Fibroblast of lung (primary cell): ENCODE data around the gene ELOVL2. TPM values are rescaled to one million over a fixed set of nuclear protein-coding genes. Genes with fewer than 3 reads are reported as not detected.

ENCODE experiments used
- DNase-seq, 2 donors: peaks; one replicate each; pipeline versions ENCODE4 v3.0.0 to v3.0.0-alpha.2; 2010; ENCODE audit warnings: low read depth in 2 of 2
- H2AFZ ChIP-seq: 2 replicates; pipeline ENCODE4 v1.5.1; 2012; ENCODE audit warnings: low read length, control low read depth, inconsistent platforms
- H3K27ac ChIP-seq: 2 replicates; pipeline ENCODE4 v1.5.1; 2011; ENCODE audit warnings: low read length, control low read depth; ENCODE audit not compliant: insufficient read depth
- H3K27me3 ChIP-seq: 2 replicates; pipeline ENCODE4 v1.5.1; 2011; ENCODE audit warnings: mild to moderate bottlenecking, low read length; ENCODE audit not compliant: control insufficient read depth, insufficient read depth
- H3K36me3 ChIP-seq: 2 replicates; pipeline ENCODE4 v1.5.1; 2011; ENCODE audit warnings: low read length; ENCODE audit not compliant: control insufficient read depth, insufficient read depth
- H3K4me1 ChIP-seq: 2 replicates; pipeline ENCODE4 v1.5.1; 2011; ENCODE audit warnings: low read length; ENCODE audit not compliant: control insufficient read depth, insufficient read depth; ENCODE audit errors: extremely low read depth
- H3K4me2 ChIP-seq: 2 replicates; pipeline ENCODE4 v1.5.1; 2011; ENCODE audit warnings: low read length, control low read depth; ENCODE audit not compliant: insufficient read depth; ENCODE audit errors: extremely low read depth
- H3K4me3 ChIP-seq, 4 experiments: fragments of 200-600 bp in 1 of 4; sonication (generic) in 1 of 4; replicated peaks in 1 of 4; 2 replicates each; pipeline ENCODE4 v1.5.1; 2011 to 2016; ENCODE audit warnings: low read length in 4 of 4, low read depth in 3 of 4, mild to moderate bottlenecking in 3 of 4, control low read depth in 2 of 4, inconsistent platforms in 1 of 4, mixed read lengths in 1 of 4; ENCODE audit not compliant: insufficient read depth in 1 of 4; ENCODE audit errors: control extremely low read depth in 1 of 4
- H3K79me2 ChIP-seq: 2 replicates; pipeline ENCODE4 v1.5.1; 2012; ENCODE audit warnings: mild to moderate bottlenecking, low read length, inconsistent platforms; ENCODE audit not compliant: control insufficient read depth, insufficient read depth
- H3K9ac ChIP-seq: 2 replicates; pipeline ENCODE4 v1.5.1; 2011; ENCODE audit warnings: mild to moderate bottlenecking, low read length, control low read depth; ENCODE audit not compliant: insufficient read depth
- H3K9me3 ChIP-seq: 2 replicates; pipeline ENCODE4 v1.5.1; 2012; ENCODE audit warnings: low read depth, low read length; ENCODE audit not compliant: control insufficient read depth, insufficient read depth
- H4K20me1 ChIP-seq: 2 replicates; pipeline ENCODE4 v1.5.1; 2011; ENCODE audit warnings: low read length; ENCODE audit not compliant: control insufficient read depth, insufficient read depth; ENCODE audit errors: extremely low read depth
- EZH2 ChIP-seq: IDR thresholded peaks from 2 replicates; pipeline ENCODE4 v1.5.1; 2012; ENCODE audit warnings: low read length, control low read depth, mild to moderate bottlenecking; ENCODE audit errors: missing control alignments
- polyA plus RNA-seq, 2 donors: library from polyadenylated mRNA; depleted of rRNA in 1 of 2; stranded (reverse) in 1 of 2; unstranded in 1 of 2; fragments of >200 nt; gene quantifications; 2 replicates each; pipeline ENCODE4 v1.2.1, GENCODE V29; 2011 to 2012; ENCODE audit warnings: missing spikeins in 1 of 2
- total RNA-seq: library from RNA; depleted of rRNA; stranded (reverse); fragments of >200 nt; gene quantifications from 2 replicates; pipeline ENCODE4 v1.2.1, GENCODE V29; 2014
- TF ChIP-seq, protein P1 (sequence below), 2 donors: IDR thresholded peaks in 1 of 2; conservative IDR thresholded peaks in 1 of 2; 1 replicate in 1 of 2; 2 replicates in 1 of 2; pipeline ENCODE4 v1.5.1; 2011 to 2012; ENCODE audit warnings: low read length in 2 of 2, control low read depth in 1 of 2, inconsistent platforms in 1 of 2, low read depth in 1 of 2, mild to moderate bottlenecking in 1 of 2

ELOVL2 gene
- total and polyA plus RNA-seq, 2 donors (not counting 1 experiment from before 2014, with no cell fraction given) = under 0.01 to 13.9 TPM

- Histone ChIP-seq H4K20me1 (no peaks in the 10 kb centered on the region), H2AFZ (no peak overlapping the region), H3K79me2 (no peaks in the 10 kb centered on the region), H3K4me1 (no peaks in the 10 kb centered on the region), H3K36me3 (no peaks in the 10 kb centered on the region), H3K9me3 (no peaks in the 10 kb centered on the region), H3K9ac (no peak overlapping the region), H3K4me3 (no peak overlapping the region), H3K27ac (no peak overlapping the region), H3K4me2 (no peak overlapping the region), H3K27me3 (no peaks in the 10 kb centered on the region)
- no peak for DNase-seq
- TF ChIP-seq, protein P1, sequence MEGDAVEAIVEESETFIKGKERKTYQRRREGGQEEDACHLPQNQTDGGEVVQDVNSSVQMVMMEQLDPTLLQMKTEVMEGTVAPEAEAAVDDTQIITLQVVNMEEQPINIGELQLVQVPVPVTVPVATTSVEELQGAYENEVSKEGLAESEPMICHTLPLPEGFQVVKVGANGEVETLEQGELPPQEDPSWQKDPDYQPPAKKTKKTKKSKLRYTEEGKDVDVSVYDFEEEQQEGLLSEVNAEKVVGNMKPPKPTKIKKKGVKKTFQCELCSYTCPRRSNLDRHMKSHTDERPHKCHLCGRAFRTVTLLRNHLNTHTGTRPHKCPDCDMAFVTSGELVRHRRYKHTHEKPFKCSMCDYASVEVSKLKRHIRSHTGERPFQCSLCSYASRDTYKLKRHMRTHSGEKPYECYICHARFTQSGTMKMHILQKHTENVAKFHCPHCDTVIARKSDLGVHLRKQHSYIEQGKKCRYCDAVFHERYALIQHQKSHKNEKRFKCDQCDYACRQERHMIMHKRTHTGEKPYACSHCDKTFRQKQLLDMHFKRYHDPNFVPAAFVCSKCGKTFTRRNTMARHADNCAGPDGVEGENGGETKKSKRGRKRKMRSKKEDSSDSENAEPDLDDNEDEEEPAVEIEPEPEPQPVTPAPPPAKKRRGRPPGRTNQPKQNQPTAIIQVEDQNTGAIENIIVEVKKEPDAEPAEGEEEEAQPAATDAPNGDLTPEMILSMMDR (conservative IDR thresholded peaks at IDR 0.05 in 1 of 2, IDR thresholded peaks at IDR 0.05 in 1 of 2; ENCODE audit: low read depth in 1 of 2, low read length in 2 of 2) = no peak
- no peak for TF ChIP-seq EZH2
Measured at GRCh38 chr6:11083956-11084355, 39.9 kb upstream of the ELOVL2 start.

DNA sequence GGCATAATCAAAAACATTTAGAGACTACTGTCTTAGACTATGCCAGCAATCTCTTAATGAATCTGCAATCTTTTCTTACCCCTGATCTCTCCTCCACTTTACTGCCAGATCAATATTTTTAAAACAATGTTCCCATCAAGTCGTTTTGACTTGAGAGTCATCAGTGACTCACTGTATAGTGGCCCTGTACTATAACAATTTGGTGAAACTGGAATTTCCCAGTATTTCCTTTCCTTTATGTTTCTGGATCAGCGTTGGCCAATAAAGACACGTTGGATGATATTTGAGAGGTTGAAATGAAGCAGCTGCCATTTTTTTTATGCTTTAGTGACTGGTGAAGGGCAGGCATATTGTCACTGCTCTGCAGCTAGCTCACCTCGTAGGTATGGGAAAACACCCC is 39.4 kb upstream of the ELOVL2 start:
- Histone ChIP-seq H3K27me3 (no peaks in the 10 kb centered on the region), H3K4me3 (no peak overlapping the region), H3K4me2 (peak overlapping the region; percentile 13), H4K20me1 (no peaks in the 10 kb centered on the region), H3K9me3 (no peaks in the 10 kb centered on the region), H3K79me2 (no peaks in the 10 kb centered on the region), H3K27ac (no peak overlapping the region), H3K36me3 (no peaks in the 10 kb centered on the region), H3K4me1 (no peaks in the 10 kb centered on the region), H2AFZ (no peak overlapping the region), H3K9ac (no peak overlapping the region)
- TF ChIP-seq EZH2 = no peak
- TF ChIP-seq, protein P1 (conservative IDR thresholded peaks at IDR 0.05 in 1 of 2, IDR thresholded peaks at IDR 0.05 in 1 of 2; ENCODE audit: low read depth in 1 of 2, low read length in 2 of 2) = no peak
- peak; percentile 34 to 56 for DNase-seq

GRCh38 chr6:11080296-11080695 is 36.2 kb upstream of the ELOVL2 start:
- Histone ChIP-seq H3K27me3 (no peaks in the 10 kb centered on the region), H3K36me3 (no peaks in the 10 kb centered on the region), H3K79me2 (no peaks in the 10 kb centered on the region), H3K4me3 (no peak overlapping the region), H3K4me2 (no peak overlapping the region), H2AFZ (no peak overlapping the region), H3K9ac (no peak overlapping the region), H3K9me3 (no peaks in the 10 kb centered on the region), H3K27ac (no peak overlapping the region), H4K20me1 (no peaks in the 10 kb centered on the region), H3K4me1 (no peaks in the 10 kb centered on the region)
- no peak for DNase-seq
- TF ChIP-seq, protein P1 (conservative IDR thresholded peaks at IDR 0.05 in 1 of 2, IDR thresholded peaks at IDR 0.05 in 1 of 2; ENCODE audit: low read depth in 1 of 2, low read length in 2 of 2) = no peak
- TF ChIP-seq EZH2 = no peak
